Measurements from ENCODE around the gene RFX3.

GRCh38 chr9:3401221-3401954 is 124.4 kb downstream of the RFX3 start:
- no peak for TF ChIP-seq CTCF (conservative IDR thresholded peaks at IDR 0.05)
- TF ChIP-seq EZH2 (IDR thresholded peaks at IDR 0.05; ENCODE audit: low read depth): no peak

Measured in PC-9 (cell line).